Measurements from ENCODE around the gene CCNE1. TPM values are rescaled to one million over a fixed set of nuclear protein-coding genes. Genes with fewer than 3 reads are reported as not detected.

Gene CCNE1
- total RNA-seq, 4 donors from 2014 or later: 2.9 to 7.3 (median 4.5) TPM

DNA sequence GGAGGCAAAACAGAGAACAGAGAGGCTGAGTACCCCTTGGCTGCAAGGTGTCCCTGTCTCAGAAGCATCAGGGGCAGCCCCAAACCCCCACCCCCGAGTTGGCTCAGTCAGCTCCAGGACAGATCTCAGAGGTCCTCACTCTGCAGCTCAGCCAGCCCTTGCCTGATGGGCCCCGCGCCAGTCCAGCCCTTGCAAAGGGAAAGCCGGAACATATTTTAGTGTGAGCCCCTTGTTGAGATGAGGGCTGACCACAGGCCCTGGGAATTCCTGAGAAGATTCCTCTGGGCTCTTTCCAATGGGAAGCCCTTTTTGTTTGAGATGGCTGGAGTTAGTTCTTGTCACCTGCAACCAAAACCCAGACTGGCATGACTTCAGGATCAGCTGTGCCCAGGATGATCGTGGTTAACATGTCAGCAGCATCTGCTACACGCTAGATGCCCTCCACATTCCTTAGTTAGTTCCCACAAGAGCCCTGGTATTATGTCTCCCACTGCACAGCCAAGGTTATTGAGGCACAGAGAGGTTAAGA is 33.9 kb upstream of the CCNE1 start:
- Histone ChIP-seq H3K27ac (no peak overlapping the region), H3K9me3 (no peaks in the 10 kb centered on the region), H3K4me3 (no peak overlapping the region), H3K36me3 (no peaks in the 10 kb centered on the region), H3K4me1 (no peaks in the 10 kb centered on the region), H3K27me3 (peaks cover 0 to 3% (median 0%) of the 10 kb centered on the region in 3 donors)
- DNase-seq (no peak), ATAC-seq (no peak)
- intact Hi-C loops (cut with DNase I; ENCODE audit: low total_unique reads) (no loop called here), in situ Hi-C loops (cut with MboI; ENCODE audit: low sequenced_read_pairs in 4 of 4) (no loop called here)
- no peak for TF ChIP-seq CTCF (IDR thresholded peaks at IDR 0.05 in 4 of 5, conservative IDR thresholded peaks at IDR 0.05 in 1 of 5)
- TF ChIP-seq POLR2A (IDR thresholded peaks at IDR 0.05): no peak

DNA sequence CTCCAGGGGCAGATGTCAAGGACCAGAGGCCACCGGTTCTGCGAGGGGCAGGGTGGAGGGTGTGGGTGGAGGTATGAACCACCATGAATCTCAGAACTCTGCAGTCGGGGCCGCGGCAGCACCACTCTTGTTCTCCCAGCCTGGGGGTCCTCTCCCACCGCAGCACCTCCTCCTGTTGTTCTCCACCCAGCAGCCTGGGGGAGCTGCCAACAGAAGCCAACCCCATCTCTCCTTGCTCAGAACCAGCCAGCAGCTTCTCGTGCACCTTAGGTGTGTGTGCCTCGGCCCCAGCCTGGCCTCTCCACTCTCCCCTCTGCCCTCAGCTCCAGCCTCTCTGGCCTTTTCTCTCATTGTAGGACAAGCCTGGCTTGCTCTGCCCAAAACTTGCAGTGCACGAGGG is 31.9 kb upstream of the CCNE1 start:
- in situ Hi-C loops (cut with MboI; ENCODE audit: low sequenced_read_pairs in 4 of 4): no loop called here
- H3K36me3 ChIP-seq: no peaks in the 10 kb centered on the region

GRCh38 chr19:29781386-29782259 is 30.2 kb upstream of the CCNE1 start:
- no peak for TF ChIP-seq POLR2A (IDR thresholded peaks at IDR 0.05)
- no peak for TF ChIP-seq CTCF (IDR thresholded peaks at IDR 0.05 in 4 of 5, conservative IDR thresholded peaks at IDR 0.05 in 1 of 5)
- no peaks in the 10 kb centered on the region for H3K9me3 ChIP-seq
- H3K27ac ChIP-seq: no peak overlapping the region
- intact Hi-C loops (cut with DNase I; ENCODE audit: low total_unique reads) (no loop called here), in situ Hi-C loops (cut with MboI; ENCODE audit: low sequenced_read_pairs in 4 of 4) (no loop called here)
- H3K4me3 ChIP-seq: no peak overlapping the region
- no peak for ATAC-seq
- no peaks in the 10 kb centered on the region for H3K4me1 ChIP-seq
- no peaks in the 10 kb centered on the region for H3K36me3 ChIP-seq
- DNase-seq: no peak
- H3K27me3 ChIP-seq: peaks cover 0 to 3% (median 0%) of the 10 kb centered on the region in 3 donors

More for the DNA sequence above, 31.9 kb upstream of the CCNE1 start:
- H3K4me3 ChIP-seq: no peak overlapping the region
- intact Hi-C loops (cut with DNase I; ENCODE audit: low total_unique reads): no loop called here
- no peak for TF ChIP-seq POLR2A (IDR thresholded peaks at IDR 0.05)
- DNase-seq (no peak), ATAC-seq (no peak)
- peaks cover 0 to 3% (median 0%) of the 10 kb centered on the region in 3 donors for H3K27me3 ChIP-seq
- no peaks in the 10 kb centered on the region for H3K4me1 ChIP-seq
- no peaks in the 10 kb centered on the region for H3K9me3 ChIP-seq
- H3K27ac ChIP-seq: no peak overlapping the region

DNA sequence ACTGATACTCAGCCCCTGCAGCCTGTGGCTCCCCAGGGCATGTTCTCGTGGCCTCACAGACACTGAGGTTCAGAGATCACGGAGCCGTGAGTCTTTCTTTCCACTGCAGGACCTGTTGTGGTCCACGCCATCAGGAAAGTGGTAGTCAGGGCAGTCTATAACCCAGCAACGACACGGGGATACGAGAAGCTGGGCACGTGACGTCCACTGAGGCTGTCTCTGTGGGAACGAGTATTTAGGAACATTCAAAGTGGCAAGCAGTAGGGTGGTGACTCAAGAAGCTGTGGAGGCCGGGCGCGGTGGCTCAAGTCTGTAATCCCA is 29.6 kb upstream of the CCNE1 start:
- intact Hi-C loops (cut with DNase I; ENCODE audit: low total_unique reads): no loop called here
- in situ Hi-C loops (cut with MboI; ENCODE audit: low sequenced_read_pairs in 4 of 4): no loop called here
- Histone ChIP-seq H3K27ac (no peak overlapping the region), H3K36me3 (no peaks in the 10 kb centered on the region), H3K9me3 (no peaks in the 10 kb centered on the region), H3K4me3 (no peak overlapping the region), H3K27me3 (peaks cover 0 to 3% (median 0%) of the 10 kb centered on the region in 3 donors), H3K4me1 (no peaks in the 10 kb centered on the region)
- TF ChIP-seq POLR2A (IDR thresholded peaks at IDR 0.05) (no peak), CTCF (IDR thresholded peaks at IDR 0.05 in 4 of 5, conservative IDR thresholded peaks at IDR 0.05 in 1 of 5) (no peak)
- no peak for ATAC-seq
- no peak for DNase-seq

- ATAC-seq: no peak
- intact Hi-C loops (cut with DNase I; ENCODE audit: low total_unique reads): no loop called here
Observed at GRCh38 chr19:29783627-29784190, 28.1 kb upstream of the CCNE1 start.

More at GRCh38 chr19:29783627-29784190, 28.1 kb upstream of the CCNE1 start:
- no peaks in the 10 kb centered on the region for H3K4me1 ChIP-seq
- TF ChIP-seq CTCF (IDR thresholded peaks at IDR 0.05 in 4 of 5, conservative IDR thresholded peaks at IDR 0.05 in 1 of 5) (no peak), POLR2A (IDR thresholded peaks at IDR 0.05) (no peak)
- peaks cover 0 to 3% (median 0%) of the 10 kb centered on the region in 3 donors for H3K27me3 ChIP-seq
- no peak for DNase-seq
- H3K36me3 ChIP-seq: no peaks in the 10 kb centered on the region
- no peaks in the 10 kb centered on the region for H3K9me3 ChIP-seq
- in situ Hi-C loops (cut with MboI; ENCODE audit: low sequenced_read_pairs in 4 of 4): no loop called here
- H3K4me3 ChIP-seq: no peak overlapping the region
- H3K27ac ChIP-seq: no peak overlapping the region
